Mesendoderm (in vitro differentiated cells): ENCODE data around the gene GUSB. TPM values are rescaled to one million over a fixed set of nuclear protein-coding genes. Genes with fewer than 3 reads are reported as not detected.

Experiments
- DNase-seq: peaks from one replicate; pipeline ENCODE4 v3.0.0; 2013
- H2AK5ac ChIP-seq: 2 replicates; pipeline ENCODE4 v1.6.1; 2013; ENCODE audit warnings: low read length, inconsistent platforms
- H2BK120ac ChIP-seq: 2 replicates; pipeline ENCODE4 v1.6.1; 2013; ENCODE audit warnings: low read depth, mild to moderate bottlenecking, low read length, moderate library complexity, mixed read lengths
- H2BK15ac ChIP-seq: replicated peaks from 2 replicates; pipeline ENCODE4 v1.6.1; 2013; ENCODE audit warnings: low read depth, mild to moderate bottlenecking, moderate library complexity
- H2BK5ac ChIP-seq: 2 replicates; pipeline ENCODE4 v1.6.1; 2013; ENCODE audit warnings: low read length, inconsistent platforms
- H3K18ac ChIP-seq: 2 replicates; pipeline ENCODE4 v1.6.1; 2013; ENCODE audit warnings: mild to moderate bottlenecking, low read length, mixed read lengths
- H3K23ac ChIP-seq: one replicate; pipeline ENCODE4 v1.6.1; 2013; ENCODE audit warnings: low read length
- H3K27ac ChIP-seq: 2 replicates; pipeline ENCODE4 v1.5.1; 2013; ENCODE audit warnings: low read depth, mild to moderate bottlenecking, inconsistent platforms, low read length, moderate library complexity
- H3K27me3 ChIP-seq: 2 replicates; pipeline ENCODE4 v1.6.1; 2013; ENCODE audit warnings: low read length, control low read depth, mild to moderate bottlenecking, inconsistent platforms; ENCODE audit not compliant: insufficient read depth, poor library complexity
- H3K36me3 ChIP-seq: 2 replicates; pipeline ENCODE4 v1.6.1; 2013; ENCODE audit warnings: low read length, inconsistent platforms; ENCODE audit not compliant: control insufficient read depth, insufficient read depth
- H3K4ac ChIP-seq: one replicate; pipeline ENCODE4 v1.6.1; 2013; ENCODE audit warnings: low read depth, mild to moderate bottlenecking, low read length, moderate library complexity
- H3K4me1 ChIP-seq: 2 replicates; pipeline ENCODE4 v1.6.1; 2013; ENCODE audit warnings: low read depth, low read length, inconsistent platforms; ENCODE audit not compliant: control insufficient read depth
- H3K4me2 ChIP-seq: 2 replicates; pipeline ENCODE4 v1.6.1; 2013; ENCODE audit warnings: low read length
- H3K4me3 ChIP-seq: 2 replicates; pipeline ENCODE4 v1.5.1; 2013; ENCODE audit warnings: mild to moderate bottlenecking, low read length
- H3K56ac ChIP-seq: one replicate; pipeline ENCODE4 v1.6.1; 2013; ENCODE audit warnings: low read length
- H3K79me1 ChIP-seq: 2 replicates; pipeline ENCODE4 v1.6.1; 2013; ENCODE audit warnings: low read length, inconsistent platforms
- H3K79me2 ChIP-seq: 2 replicates; pipeline ENCODE4 v1.6.1; 2013; ENCODE audit warnings: mild to moderate bottlenecking, low read length; ENCODE audit not compliant: control insufficient read depth, insufficient read depth
- H3K9ac ChIP-seq: 2 replicates; pipeline ENCODE4 v1.6.1; 2013; ENCODE audit warnings: low read length, inconsistent platforms
- H4K5ac ChIP-seq: one replicate; pipeline ENCODE4 v1.6.1; 2013; ENCODE audit warnings: low read length
- H4K8ac ChIP-seq: one replicate; pipeline ENCODE4 v1.6.1; 2013; ENCODE audit warnings: low read depth, mild to moderate bottlenecking, control low read depth, low read length, moderate library complexity
- WGBS: extraction: QIAGEN DNeasy Blood & Tissue Kit; methylation state at CpG from one replicate; pipeline ENCODE4 v1.1.7; 2013; ENCODE audit warnings: low lambda C conversion rate, missing lambda C conversion rate; ENCODE audit not compliant: insufficient coverage; ENCODE audit errors: extremely low coverage; 5-methylcytosine and 5-hydroxymethylcytosine counted together
- small RNA-seq: library from polyadenylated mRNA; stranded (forward); fragments of <200 nt; extraction: miRNeasy Mini kit (QIAGEN cat#:217004); gene quantifications from one replicate; pipeline ENCODE3, GENCODE V24; 2013; ENCODE audit not compliant: insufficient read depth

The GUSB gene

GRCh38 chr7:65923316-65923715 lies 58.7 kb downstream of the GUSB start:
- Histone ChIP-seq H3K4ac (no peak overlapping the region), H3K27me3 (no peaks in the 10 kb centered on the region), H2BK120ac (no peak overlapping the region), H3K4me2 (no peak overlapping the region), H3K79me1 (peaks cover 5% of the 10 kb centered on the region), H4K8ac (no peak overlapping the region), H3K79me2 (no peaks in the 10 kb centered on the region), H3K36me3 (no peaks in the 10 kb centered on the region), H2BK15ac (no peak overlapping the region), H3K9ac (no peak overlapping the region), H3K27ac (no peak overlapping the region), H3K56ac (no peak overlapping the region), H3K18ac (no peak overlapping the region), H3K4me3 (no peak overlapping the region), H3K4me1 (no peaks in the 10 kb centered on the region), H2BK5ac (no peak overlapping the region), H2AK5ac (no peak overlapping the region), H4K5ac (no peak overlapping the region), H3K23ac (no peak overlapping the region)
- WGBS: no CpG with 5 or more reads among the region's 4 CpGs
- DNase-seq: no peak

GRCh38 chr7:65915921-65916657 lies 65.9 kb downstream of the GUSB start:
- Histone ChIP-seq H3K18ac (no peak overlapping the region), H2AK5ac (no peak overlapping the region), H2BK120ac (no peak overlapping the region), H4K5ac (no peak overlapping the region), H3K56ac (no peak overlapping the region), H2BK15ac (no peak overlapping the region), H2BK5ac (no peak overlapping the region), H4K8ac (no peak overlapping the region), H3K9ac (no peak overlapping the region), H3K4me2 (no peak overlapping the region), H3K4ac (no peak overlapping the region), H3K79me1 (peaks cover 5% of the 10 kb centered on the region), H3K27me3 (no peaks in the 10 kb centered on the region), H3K27ac (no peak overlapping the region), H3K23ac (no peak overlapping the region), H3K4me3 (no peak overlapping the region), H3K4me1 (no peaks in the 10 kb centered on the region), H3K79me2 (no peaks in the 10 kb centered on the region), H3K36me3 (no peaks in the 10 kb centered on the region)
- WGBS: no CpG with 5 or more reads among the region's 8 CpGs
- DNase-seq: no peak

GRCh38 chr7:65912237-65912636 lies 69.8 kb downstream of the GUSB start:
- H2BK15ac ChIP-seq: no peak overlapping the region
- H2BK5ac ChIP-seq: no peak overlapping the region
- no peaks in the 10 kb centered on the region for H3K27me3 ChIP-seq
- no peak overlapping the region for H3K56ac ChIP-seq
- no peaks in the 10 kb centered on the region for H3K4me1 ChIP-seq
- no peak overlapping the region for H4K8ac ChIP-seq
- DNase-seq: no peak
- H3K4me3 ChIP-seq: no peak overlapping the region
- peaks cover 2% of the 10 kb centered on the region for H3K79me1 ChIP-seq
- no peak overlapping the region for H3K23ac ChIP-seq
- no peak overlapping the region for H3K4me2 ChIP-seq
- H2AK5ac ChIP-seq: no peak overlapping the region
- H3K18ac ChIP-seq: no peak overlapping the region
- H3K79me2 ChIP-seq: no peaks in the 10 kb centered on the region
- no peak overlapping the region for H3K4ac ChIP-seq
- H2BK120ac ChIP-seq: no peak overlapping the region
- H3K9ac ChIP-seq: no peak overlapping the region
- WGBS: no CpG with 5 or more reads among the region's 7 CpGs
- H4K5ac ChIP-seq: no peak overlapping the region
- H3K36me3 ChIP-seq: no peaks in the 10 kb centered on the region
- no peak overlapping the region for H3K27ac ChIP-seq

Small RNA genes within 50 kb of the gene (small RNA-seq; reads per million reads assigned to genes)
- not detected for gene AC073261.1
